SH-SY5Y (cell line): Measurements from ENCODE around the gene SLC7A14.

ENCODE experiments used
- GATA2 ChIP-seq: IDR thresholded peaks from 2 replicates; pipeline ENCODE4 v1.6.1; 2011; ENCODE audit warnings: mild to moderate bottlenecking, low read depth, low read length
- GATA3 ChIP-seq: IDR thresholded peaks from 2 replicates; pipeline ENCODE4 v1.6.1; 2011; ENCODE audit warnings: low read depth, mild to moderate bottlenecking, low read length, moderate library complexity

DNA sequence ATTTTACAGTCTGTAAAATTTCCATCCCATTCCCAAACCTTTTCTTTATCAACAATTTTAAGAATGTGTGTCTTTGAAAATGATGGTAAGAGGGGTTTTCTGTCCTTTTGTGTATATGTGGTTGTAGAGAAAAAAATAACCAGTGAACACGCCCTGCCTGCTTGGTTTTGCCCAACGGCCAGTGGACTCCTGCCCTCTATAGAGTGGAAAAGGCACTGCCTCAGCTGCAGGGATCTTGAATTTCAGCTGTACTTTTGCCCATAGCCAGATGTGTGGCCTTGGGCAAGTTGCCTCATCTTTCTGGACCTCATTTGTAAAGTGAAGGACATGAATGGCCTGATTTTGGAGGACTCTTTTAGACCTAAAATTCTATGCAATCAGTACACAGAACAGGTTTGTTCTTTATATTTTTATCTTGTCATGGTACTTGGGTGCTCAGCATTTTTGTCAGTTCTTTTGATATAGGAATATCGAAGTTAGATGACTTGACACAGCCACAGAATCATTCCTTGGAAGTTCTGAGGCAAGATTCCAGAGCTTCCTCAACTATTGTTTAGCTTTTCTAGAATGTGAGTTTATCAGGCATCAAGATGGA lies 86.2 kb downstream of the SLC7A14 start:
- TF ChIP-seq GATA2 (no peak), GATA3 (no peak)
